NCI-H2029 (cell line): ENCODE measurements around the gene FRY.
A peak's percentile ranks its signal among the peaks of the same experiment; 100 is the strongest.

Source experiments
- DNase-seq: peaks from one replicate; lab custom pipeline; 2025; lab: John Stamatoyannopoulos, UW

Gene FRY

DNA sequence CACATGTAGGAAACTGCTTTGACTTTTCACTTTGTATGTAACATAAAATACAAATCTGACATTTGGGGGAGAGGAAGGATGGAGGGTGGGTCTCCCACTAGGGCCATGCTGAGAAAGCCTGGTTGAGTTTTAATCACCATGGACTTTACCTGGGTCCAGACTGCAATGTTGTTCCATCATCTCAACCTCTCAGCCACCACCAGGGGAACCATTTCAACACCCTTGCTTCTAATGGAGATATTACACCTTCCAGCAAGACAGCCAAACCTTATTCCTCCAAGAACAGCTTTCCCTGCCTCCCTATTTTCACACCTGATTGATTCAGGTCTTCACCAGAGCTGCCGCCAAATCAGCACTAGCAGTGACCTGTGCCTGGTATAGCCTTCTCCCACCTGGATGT lies 227.5 kb downstream of the FRY start:
- DNase-seq, result no peak

GRCh38 chr13:32261567-32261966 lies 230.0 kb downstream of the FRY start:
- DNase-seq, result peak; percentile 27

DNA sequence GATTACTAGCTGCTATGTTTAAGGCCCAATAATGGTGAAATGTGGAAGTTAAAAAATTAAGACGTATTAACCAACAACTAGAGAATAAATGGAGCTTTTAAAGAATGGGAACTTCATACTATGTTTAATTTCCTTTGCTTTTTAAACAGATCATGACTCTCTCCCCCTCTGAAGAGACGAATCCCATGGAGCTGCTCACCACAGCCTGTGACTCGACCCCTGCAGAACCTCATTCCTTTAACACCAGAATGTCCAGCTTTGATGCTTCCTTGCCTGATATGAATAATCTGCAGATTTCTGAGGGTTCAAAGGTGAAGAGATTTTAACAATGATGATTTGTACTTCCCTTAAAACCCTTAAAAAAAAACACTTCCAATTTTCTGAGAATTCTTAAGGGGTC lies 230.6 kb downstream of the FRY start:
- no peak for DNase-seq

GRCh38 chr13:32262619-32263018 lies 231.0 kb downstream of the FRY start:
- no peak for DNase-seq

DNA sequence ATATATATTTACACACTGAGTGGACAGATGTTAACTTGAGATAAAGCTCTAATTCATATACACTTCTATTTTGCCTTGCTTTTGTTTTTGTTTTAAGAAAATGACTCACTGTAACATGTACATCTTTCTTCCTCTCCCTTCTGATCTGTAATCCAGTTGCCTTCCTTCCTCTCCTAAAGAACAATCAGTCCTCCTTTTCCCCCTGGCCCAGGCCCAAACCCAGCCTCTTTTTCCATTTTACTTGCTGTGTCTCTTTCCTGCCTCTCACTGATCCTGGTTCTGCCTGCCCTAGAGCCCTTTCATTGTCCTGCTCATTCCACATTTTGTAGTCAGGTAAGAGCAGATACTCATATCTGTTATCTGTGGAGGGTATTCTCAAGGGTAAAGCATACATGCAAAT lies 232.8 kb downstream of the FRY start:
- no peak for DNase-seq

DNA sequence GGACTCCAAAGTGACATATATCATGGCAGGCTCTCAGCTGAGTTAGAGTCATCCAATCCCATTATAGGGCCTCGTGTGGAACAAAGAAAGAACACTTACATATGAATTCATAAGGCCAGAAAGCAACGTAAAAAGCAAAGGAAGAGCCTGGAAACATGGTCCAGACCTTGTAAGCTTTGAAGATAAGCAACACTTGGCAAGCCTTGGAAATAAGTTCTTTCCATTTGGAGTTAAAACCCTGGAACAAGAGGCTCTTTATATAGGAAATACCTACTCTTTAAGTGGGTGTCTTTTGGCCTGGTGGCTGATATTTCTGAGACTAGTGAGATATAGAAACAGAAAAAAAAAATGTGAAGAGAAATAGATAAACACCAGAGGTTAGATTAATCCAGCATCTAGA lies 234.2 kb downstream of the FRY start:
- DNase-seq, result no peak

GRCh38 chr13:32266130-32266529 lies 234.6 kb downstream of the FRY start:
- no peak for DNase-seq

DNA sequence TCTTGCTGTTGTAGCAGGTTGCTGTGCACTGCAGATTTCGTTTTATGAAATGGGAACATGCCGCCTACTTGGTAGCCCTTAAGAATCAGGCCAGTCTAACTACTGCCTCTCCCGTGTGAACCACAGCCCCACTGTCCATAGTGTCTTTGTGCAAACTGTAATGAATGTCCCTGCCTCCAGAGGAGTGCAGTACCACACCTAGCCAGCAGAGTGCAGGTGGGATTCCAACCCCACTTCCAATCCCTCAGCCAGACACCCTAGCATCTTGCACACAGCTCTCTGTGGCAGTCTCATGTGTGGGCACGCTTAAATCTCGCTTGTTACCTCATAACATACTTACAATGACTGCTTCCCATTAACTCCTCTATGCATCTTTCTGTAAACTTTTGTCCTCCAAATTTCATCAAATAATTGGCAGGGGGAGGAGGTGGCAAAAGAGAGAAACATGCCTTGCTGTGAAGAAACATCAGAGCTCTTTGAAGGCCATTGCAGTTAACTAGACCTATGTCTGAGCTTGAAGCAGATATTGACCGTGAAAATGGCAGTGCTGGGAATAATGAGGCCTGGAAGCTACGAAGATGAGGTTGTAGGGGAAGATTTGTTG lies 236.4 kb downstream of the FRY start:
- no peak for DNase-seq

DNA sequence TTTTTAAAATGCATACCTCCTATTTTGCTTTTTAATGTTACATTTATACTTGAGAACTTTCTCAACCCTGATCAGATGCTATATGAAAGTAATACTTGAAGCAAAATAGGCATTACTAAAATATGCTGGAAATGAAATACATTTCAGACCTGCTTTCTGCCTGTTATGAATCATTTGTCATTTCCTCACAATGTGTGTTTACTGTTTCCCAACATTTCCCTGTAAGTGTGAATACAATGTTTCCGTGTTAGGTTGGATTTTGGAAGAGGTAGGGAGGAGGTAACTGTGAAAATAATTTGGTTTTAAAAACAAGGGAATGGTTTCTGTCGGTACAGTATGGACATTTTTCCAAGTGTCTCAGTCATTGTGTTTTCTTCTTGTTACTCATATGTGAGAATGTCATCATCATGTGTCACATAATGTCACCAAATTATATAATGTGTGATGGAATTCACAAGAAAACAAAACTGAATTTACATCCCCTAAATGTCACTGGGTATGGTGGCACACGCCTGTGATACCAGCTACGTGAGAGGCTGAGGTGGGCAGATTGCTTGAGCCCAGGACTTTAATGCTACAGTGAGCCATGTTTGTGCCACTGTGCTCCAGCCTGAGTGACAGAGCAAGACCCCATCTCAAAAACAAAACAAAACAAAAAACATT lies 240.6 kb downstream of the FRY start:
- no peak for DNase-seq

DNA sequence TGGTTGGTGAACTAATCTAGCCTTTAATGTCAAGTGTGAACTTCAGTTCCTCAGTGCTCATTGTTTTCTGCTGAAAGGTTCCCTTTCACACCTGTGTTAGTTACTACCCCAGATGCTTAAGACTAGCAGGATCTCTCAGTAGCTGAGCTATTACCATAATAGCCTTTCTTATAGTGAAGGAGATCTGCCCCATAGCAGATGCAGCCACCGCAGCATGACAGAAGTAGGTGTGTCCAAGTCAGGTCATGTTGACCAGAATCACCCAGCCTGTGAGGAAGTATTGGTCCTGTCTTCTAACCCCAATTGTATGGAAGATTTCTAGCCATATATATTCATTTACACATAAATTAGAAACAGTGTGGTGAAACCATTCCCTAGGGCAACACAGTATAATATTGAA lies 246.3 kb downstream of the FRY start:
- DNase-seq, result no peak

DNA sequence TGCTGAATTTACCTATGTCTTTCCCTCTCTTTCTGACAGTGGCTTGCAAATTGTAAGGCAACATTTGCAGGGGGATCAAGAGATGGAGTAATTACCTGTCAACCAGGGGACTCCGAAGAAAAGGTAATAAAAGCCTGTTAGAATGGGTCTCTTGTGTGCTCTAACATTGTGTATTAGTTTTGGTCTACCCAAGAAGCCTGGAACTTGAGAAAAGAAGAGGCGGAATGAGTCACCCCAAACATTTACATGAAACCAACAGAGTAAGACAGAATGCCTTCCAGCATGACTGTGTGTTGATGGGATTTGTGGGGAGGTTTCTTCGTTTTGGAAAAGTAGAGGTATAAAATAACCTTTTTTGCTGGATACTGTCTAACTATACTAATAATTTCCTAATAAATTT lies 246.9 kb downstream of the FRY start:
- DNase-seq, result no peak

- no peak for DNase-seq
Observed at GRCh38 chr13:32281096-32281495, 249.5 kb downstream of the FRY start.

GRCh38 chr13:32282096-32282711 lies 250.6 kb downstream of the FRY start:
- DNase-seq, result no peak

- DNase-seq, result no peak
Observed at GRCh38 chr13:32284927-32285632, 253.5 kb downstream of the FRY start.

- DNase-seq, result no peak
Observed at GRCh38 chr13:32285633-32285965, 254.0 kb downstream of the FRY start.

GRCh38 chr13:32297206-32297605 lies 265.6 kb downstream of the FRY start:
- no peak for DNase-seq

DNA sequence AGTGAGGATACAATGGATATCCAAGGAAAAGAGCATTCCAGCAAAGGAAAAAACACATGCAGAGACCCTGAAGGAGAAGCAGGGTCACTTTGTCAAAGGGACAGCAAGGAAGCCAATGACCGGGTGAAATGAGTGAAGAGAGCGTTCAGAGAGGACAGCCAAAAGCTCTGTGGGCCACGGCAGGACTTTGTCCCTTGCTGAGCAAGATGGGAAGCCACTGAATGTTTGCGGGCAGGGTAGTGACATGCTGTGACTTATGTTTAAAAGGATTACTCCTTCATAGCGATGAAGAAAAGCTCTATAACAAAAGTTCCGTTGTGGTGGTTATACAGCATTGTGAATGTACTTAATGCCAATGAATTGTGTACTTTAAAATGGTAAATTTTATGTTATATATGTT lies 267.1 kb downstream of the FRY start:
- no peak for DNase-seq

DNA sequence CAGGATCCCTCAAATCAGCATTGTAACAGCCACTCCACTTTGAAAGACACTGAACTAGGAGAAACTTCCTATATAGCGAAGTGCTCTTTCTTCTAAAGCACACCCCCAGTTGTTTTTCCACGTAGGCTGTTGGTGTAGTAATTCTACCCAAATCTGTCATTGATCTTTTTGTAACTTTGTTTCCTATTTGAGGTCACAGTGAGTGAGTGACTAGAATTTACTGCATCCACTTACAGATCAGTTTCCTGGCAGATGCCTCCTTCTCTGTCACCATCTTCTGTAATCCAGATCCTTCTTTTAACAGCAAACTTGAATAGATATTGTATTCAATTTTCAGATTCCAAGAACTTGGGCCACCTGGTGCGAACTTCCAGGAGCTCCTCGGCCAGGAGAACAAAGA lies 268.3 kb downstream of the FRY start:
- DNase-seq, result no peak

DNA sequence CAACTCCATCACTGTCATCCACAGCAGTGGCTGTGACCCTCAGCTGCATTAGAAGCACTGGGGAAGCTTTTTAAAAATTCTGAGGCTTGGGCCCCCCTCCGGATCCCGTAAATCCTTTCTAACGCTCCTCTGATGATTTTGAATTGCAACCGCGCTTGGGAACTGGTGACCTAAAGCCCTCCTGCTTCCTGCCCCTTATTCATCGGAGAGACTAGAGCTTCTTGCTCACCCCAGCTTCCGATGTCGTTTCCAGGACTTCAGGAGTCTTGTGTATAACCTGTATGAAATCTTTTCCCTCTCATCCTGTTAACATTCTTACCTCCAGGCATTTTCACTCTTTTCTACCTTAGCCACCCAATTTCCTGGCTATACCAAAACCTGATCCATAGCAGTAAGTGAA lies 268.8 kb downstream of the FRY start:
- DNase-seq, result no peak

- no peak for DNase-seq
Observed at GRCh38 chr13:32300920-32301319, 269.3 kb downstream of the FRY start.

- no peak for DNase-seq
Observed at GRCh38 chr13:32302461-32302860, 270.9 kb downstream of the FRY start.

- DNase-seq, result no peak
Observed at GRCh38 chr13:32305646-32306045, 274.1 kb downstream of the FRY start.
